Muscle of leg (tissue), 11 donors: ENCODE results near the gene DAP3. TPM values are rescaled to one million over a fixed set of nuclear protein-coding genes. Genes with fewer than 3 reads are reported as not detected.
A peak's percentile ranks its signal among the peaks of the same experiment; 100 is the strongest.
"Not testable (repeated sequence)": the region's sequence is repeated elsewhere in the genome, so short reads cannot be mapped to it uniquely, and the experiment has no call there.

Source experiments
- DNase-seq: peaks from one replicate; pipeline ENCODE4 v3.0.0; 2013
- H3K27ac ChIP-seq: one replicate; pipeline ENCODE4 v1.5.1; 2013; ENCODE audit warnings: mild to moderate bottlenecking, low read length, control low read depth
- H3K27me3 ChIP-seq: one replicate; pipeline ENCODE4 v1.6.1; 2013; ENCODE audit warnings: low read length; ENCODE audit not compliant: control insufficient read depth, insufficient read depth
- H3K36me3 ChIP-seq: one replicate; pipeline ENCODE4 v1.6.1; 2013; ENCODE audit warnings: low read length; ENCODE audit not compliant: control insufficient read depth, insufficient read depth
- H3K4me1 ChIP-seq: one replicate; pipeline ENCODE4 v1.6.1; 2013; ENCODE audit warnings: low read length; ENCODE audit not compliant: control insufficient read depth, insufficient read depth
- H3K4me3 ChIP-seq: one replicate; pipeline ENCODE4 v1.5.1; 2013; ENCODE audit warnings: low read length, control low read depth
- H3K9me3 ChIP-seq: replicated peaks from 2 replicates; pipeline ENCODE4 v1.6.1; 2013; ENCODE audit warnings: low read depth, low read length; ENCODE audit not compliant: control insufficient read depth
- WGBS: methylation state at CpG from one replicate; pipeline ENCODE4 v1.1.5; 2013; ENCODE audit warnings: missing lambda C conversion rate; ENCODE audit not compliant: insufficient coverage; 5-methylcytosine and 5-hydroxymethylcytosine counted together
- polyA plus RNA-seq, 8 donors: library from polyadenylated mRNA; unstranded; fragments of 120-200 nt; gene quantifications; one replicate each; pipeline versions ENCODE4 v1.2.1 to v1.2.3, GENCODE V29; 2013; ENCODE audit warnings: inconsistent platforms in 1 of 8, low replicate concordance in 1 of 8; ENCODE audit not compliant: insufficient read length in 8 of 8, insufficient read depth in 1 of 8
- total RNA-seq: library from RNA; stranded (reverse); fragments of 120-200 nt; gene quantifications from one replicate; pipeline ENCODE4 v1.2.4, GENCODE V29; 2013

The DAP3 gene
- total and polyA plus RNA-seq, 9 donors = 62.9 to 142 (median 123) TPM

DNA sequence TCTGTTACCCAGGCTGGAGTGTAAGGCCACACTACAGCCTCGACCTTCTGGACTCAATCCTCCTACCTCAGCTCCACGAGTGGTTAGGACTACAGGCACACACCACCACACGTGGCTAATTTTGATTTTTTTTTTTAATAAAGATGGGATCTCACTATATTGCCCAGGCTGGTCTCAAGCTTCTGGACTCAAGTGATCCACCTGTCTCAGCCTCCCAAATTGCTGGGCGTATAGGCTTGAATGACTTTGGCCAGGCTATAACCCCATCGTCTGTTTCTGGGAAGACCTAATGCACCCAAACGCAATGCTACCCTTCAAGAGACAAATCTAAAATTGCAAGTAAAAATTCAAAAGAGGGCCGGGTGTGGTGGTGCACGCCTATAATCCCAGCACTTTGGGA lies 52.1 kb downstream of the DAP3 start:
- Histone ChIP-seq H3K9me3 (no peaks in the 10 kb centered on the region), H3K4me3 (no peak overlapping the region), H3K27ac (no peak overlapping the region), H3K36me3 (peaks cover 24% of the 10 kb centered on the region), H3K4me1 (peaks cover 2% of the 10 kb centered on the region), H3K27me3 (no peaks in the 10 kb centered on the region)
- no peak for DNase-seq
- WGBS = 95% methylated on average over 4 of the region's 8 CpGs

DNA sequence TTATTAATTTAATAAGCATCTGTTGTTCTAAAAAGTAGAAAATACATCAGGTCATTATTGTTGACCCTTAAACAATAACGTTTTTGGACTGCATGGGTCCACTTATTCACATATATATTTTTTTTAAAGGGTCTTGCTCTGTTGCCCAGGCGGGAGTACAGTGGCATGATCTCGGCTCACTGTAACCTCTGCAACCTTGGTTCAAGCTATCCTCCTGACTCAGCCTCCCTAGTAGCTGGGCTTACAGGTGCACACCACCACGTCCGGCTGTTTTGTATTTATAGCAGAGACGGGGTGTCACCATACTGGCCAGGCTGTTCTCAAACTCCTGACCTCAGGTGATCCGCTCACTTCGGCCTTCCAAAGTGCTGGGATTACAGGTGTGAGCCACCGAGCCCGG lies 53.0 kb downstream of the DAP3 start:
- H3K27ac ChIP-seq = no peak overlapping the region
- DNase-seq = no peak
- no peaks in the 10 kb centered on the region for H3K9me3 ChIP-seq
- H3K27me3 ChIP-seq = no peaks in the 10 kb centered on the region
- H3K4me3 ChIP-seq = no peak overlapping the region
- H3K36me3 ChIP-seq = peaks cover 22% of the 10 kb centered on the region
- 92% methylated on average over 9 of the region's 10 CpGs for whole genome bisulfite sequencing
- H3K4me1 ChIP-seq = peaks cover 2% of the 10 kb centered on the region

DNA sequence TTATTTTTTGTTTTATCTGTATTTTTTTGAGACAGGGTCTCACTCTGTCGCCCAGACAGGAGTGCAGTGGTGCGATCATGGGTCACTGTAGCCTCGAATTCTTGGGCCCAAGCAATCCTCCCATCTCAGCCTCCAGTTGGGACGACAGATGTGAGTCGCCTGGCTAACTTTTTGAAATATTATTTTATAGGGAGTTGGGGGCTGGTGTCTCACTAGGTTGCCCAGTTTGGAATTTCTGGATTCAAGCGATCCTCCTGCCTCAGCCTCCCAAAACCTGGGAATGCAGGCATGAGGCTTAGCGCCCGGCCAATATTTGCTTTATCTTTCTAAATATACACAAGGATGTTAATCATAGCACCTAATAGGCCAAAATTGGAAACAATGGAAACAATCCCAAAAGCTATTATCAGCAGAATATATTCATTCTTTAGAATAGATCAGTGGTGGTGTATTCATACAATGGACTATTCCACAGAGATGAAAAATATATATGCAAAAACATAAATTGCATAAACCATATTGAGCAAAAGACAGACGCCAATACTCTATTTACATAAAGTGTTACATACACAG lies 55.9 kb downstream of the DAP3 start:
- Histone ChIP-seq H3K9me3 (no peaks in the 10 kb centered on the region), H3K4me3 (peak overlapping the region; percentile 85), H3K36me3 (peaks cover 10% of the 10 kb centered on the region), H3K4me1 (peaks cover 2% of the 10 kb centered on the region), H3K27me3 (no peaks in the 10 kb centered on the region), H3K27ac (peak overlapping the region; percentile 93)
- peak; percentile 8 for DNase-seq
- WGBS = 90% methylated on average over 2 of the region's 9 CpGs

DNA sequence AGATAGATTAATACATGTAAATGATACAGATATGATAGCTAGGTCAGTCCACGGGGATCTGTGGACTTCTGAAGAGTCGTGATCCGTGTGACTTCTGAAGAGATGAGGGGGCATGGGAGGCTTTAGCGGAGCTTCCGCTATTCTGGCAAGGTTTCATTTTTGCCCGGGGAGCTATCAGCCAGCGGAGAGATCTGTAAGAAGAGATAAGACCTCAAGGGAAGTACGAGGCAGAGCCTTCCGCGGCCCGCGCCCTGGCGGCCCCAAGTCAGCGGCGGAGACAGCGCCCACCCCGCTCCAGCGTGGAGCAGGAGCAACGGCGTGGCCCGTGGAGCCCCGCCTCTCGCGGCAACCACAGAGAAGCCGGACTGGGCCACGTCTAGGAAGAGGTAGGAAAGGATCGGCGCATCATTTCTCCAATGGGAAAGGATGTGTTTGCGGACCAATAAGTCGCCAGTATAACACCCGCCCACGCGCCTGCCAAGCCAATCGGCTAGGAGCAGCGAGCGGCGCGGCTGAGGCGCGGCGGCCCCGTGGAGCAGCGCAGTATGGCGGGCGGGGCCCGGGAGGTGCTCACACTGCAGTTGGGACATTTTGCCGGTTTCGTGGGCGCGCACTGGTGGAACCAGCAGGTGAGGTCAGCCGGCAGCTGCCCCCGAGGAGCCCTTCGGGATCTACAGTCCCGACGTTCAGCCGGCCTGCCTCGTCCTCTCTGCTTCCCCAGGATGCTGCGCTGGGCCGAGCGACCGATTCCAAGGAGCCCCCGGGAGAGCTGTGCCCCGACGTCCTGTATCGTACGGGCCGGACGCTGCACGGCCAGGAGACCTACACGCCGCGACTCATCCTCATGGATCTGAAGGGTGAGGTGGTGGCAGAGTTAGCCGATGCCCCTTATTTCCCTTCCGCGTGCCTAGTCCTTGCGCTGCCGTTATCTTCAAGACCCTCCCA lies 56.7 kb downstream of the DAP3 start:
- peak overlapping the region; percentile 85 for H3K4me3 ChIP-seq
- 0% methylated on average over 24 of the region's 77 CpGs for whole genome bisulfite sequencing
- peak; percentile 99 for DNase-seq
- H3K36me3 ChIP-seq = peaks cover 10% of the 10 kb centered on the region
- H3K4me1 ChIP-seq, H3K27me3 ChIP-seq, H3K9me3 ChIP-seq: not testable (repeated sequence)
- peak overlapping the region; percentile 93 for H3K27ac ChIP-seq

DNA sequence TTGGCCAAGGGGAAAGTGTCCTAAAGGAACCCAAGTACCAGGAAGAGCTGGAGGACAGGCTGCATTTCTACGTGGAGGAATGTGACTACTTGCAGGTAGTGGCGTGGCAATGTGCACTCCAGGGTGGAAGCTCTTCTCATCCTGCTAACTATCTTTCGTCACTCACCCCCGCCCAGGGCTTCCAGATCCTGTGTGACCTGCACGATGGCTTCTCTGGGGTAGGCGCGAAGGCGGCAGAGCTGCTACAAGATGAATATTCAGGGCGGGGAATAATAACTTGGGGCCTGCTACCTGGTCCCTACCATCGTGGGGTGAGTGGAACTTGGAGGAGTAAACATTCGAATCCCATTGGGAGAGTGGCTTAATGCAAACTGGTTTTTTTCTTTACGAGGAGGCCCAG lies 58.7 kb downstream of the DAP3 start:
- H3K4me1 ChIP-seq, H3K4me3 ChIP-seq, DNase-seq, H3K9me3 ChIP-seq, H3K27ac ChIP-seq, H3K27me3 ChIP-seq: not testable (repeated sequence)
- 82% methylated on average over 5 of the region's 12 CpGs for WGBS
- peaks cover 22% of the 10 kb centered on the region for H3K36me3 ChIP-seq

DNA sequence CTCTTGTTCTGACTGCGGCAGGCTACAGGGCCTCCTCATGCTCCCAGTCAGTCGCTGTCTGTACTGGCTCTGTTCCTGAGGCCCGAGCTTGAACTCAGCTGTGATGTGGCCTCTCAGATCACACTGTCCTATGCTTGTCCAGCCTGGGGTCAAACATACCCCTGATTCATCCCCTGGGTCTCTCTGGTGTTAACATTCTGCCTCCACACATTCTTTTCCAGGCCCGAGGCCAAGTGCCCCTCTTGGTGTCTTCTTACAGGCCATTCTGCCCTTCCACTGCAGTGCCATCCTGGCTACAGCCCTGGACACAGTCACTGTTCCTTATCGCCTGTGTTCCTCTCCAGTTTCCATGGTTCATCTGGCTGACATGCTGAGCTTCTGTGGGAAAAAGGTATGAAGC lies 59.2 kb downstream of the DAP3 start:
- H3K27me3 ChIP-seq, H3K27ac ChIP-seq, H3K4me3 ChIP-seq, DNase-seq, H3K9me3 ChIP-seq, H3K4me1 ChIP-seq: not testable (repeated sequence)
- H3K36me3 ChIP-seq = peaks cover 27% of the 10 kb centered on the region
- 90% methylated on average over 3 of the region's 5 CpGs for WGBS

DNA sequence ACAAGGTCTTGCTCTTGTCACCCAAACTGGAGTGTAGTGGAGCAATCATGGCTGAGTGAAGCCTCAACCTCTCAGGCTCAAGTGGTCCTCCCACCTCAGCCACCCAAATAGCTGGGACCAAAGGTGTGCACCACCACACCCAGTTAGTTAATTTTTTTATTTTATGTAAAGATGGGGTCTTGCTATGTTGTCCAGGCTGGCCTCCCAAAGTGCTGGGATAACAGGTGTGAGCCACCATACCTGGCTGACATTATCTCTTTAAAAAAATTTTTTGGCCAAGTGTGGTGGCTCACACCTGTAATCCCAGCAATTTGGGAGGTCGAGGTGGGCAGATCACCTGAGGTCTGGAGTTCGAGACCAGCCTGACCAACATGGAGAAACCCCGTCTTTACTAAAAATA lies 70.1 kb downstream of the DAP3 start:
- H3K4me1 ChIP-seq = not testable (repeated sequence)
- 94% methylated on average over 2 of the region's 3 CpGs for WGBS

DNA sequence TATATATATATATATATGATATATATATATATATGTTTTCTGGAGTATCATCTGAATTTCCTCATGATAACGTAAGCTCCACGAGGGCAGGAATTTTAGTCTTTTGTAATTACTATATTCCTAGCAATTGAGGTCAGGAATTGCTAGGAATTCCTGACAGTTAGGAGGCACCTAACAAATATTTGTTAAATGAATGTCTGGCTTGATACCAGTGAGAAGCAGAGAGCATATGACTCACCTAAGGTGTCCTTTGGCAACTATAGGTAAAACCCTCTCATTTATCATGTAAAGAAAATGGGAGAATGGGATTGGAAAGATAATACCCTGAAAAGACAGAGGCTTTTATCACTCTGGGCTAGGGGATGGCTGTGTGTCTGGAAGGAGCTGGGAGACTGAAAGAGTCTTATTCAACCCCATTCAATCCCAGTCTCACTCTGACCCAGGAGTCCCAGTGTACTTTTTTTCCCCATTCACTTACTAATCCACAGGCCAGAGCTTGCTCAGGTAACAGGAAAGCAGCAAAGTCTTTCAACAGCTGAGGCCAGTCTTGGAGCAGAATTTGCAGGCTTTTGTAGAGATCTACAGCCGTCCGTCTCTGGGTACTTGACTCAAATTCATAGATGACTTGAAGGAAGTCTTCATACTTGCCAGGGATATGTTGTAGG lies 71.2 kb downstream of the DAP3 start:
- DNase-seq = no peak
- Histone ChIP-seq H3K4me1 (no peaks in the 10 kb centered on the region), H3K36me3 (peaks cover 76% of the 10 kb centered on the region), H3K27me3 (no peaks in the 10 kb centered on the region), H3K9me3 (no peaks in the 10 kb centered on the region), H3K4me3 (no peak overlapping the region), H3K27ac (no peak overlapping the region)
- whole genome bisulfite sequencing = no CpG with 5 or more reads among the region's 4 CpGs

More for the DNA sequence above, 70.1 kb downstream of the DAP3 start:
- not testable (repeated sequence) for H3K9me3 ChIP-seq, H3K27me3 ChIP-seq, DNase-seq, H3K27ac ChIP-seq, H3K4me3 ChIP-seq
- peaks cover 75% of the 10 kb centered on the region for H3K36me3 ChIP-seq

DNA sequence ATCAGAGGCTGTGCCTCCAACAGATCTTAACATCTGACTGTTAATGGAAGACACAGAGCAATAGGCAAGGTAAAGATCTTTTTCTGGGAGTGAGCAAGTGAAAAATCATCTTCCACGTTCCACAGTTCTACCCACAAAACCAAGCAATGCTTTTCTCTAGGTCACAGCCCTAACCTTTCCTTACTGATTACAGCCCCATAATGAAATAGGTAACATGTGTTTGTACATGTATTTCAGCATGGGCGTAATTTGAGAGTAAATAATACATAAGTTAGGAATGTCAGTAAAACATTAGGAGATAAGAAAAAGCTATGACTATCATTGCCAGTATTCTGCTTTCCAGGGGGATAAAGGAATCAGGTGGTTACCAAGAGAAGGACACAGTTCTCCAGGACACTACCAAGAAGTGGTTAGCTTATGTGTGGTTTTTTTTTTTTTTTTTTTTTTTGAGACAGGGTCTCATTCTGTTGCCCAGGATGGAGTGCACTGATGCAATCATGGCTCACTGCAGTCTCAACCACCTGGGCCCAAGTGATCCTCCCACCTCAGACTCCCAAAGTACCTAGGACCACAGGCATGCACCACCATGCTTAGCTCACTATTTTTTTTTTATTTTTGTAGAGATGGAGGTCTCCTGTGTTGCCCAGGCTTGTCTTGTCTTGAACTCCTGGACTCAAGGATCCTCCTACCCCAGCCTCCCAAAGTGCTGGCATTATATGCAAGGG lies 72.0 kb downstream of the DAP3 start:
- no peaks in the 10 kb centered on the region for H3K27me3 ChIP-seq
- peaks cover 76% of the 10 kb centered on the region for H3K36me3 ChIP-seq
- H3K4me3 ChIP-seq = no peak overlapping the region
- H3K4me1 ChIP-seq = no peaks in the 10 kb centered on the region
- no peak overlapping the region for H3K27ac ChIP-seq
- no peak for DNase-seq
- WGBS = no CpG with 5 or more reads among the region's 2 CpGs
- no peaks in the 10 kb centered on the region for H3K9me3 ChIP-seq
